Liver (tissue), 9 donors: Measurements from ENCODE around the gene CMTM7. TPM values are rescaled to one million over a fixed set of nuclear protein-coding genes. Genes with fewer than 3 reads are reported as not detected.

Experiments used
- DNase-seq: peaks from one replicate; pipeline ENCODE4 v3.0.0-alpha.2; 2017; ENCODE audit warnings: low spot score
- H3K27ac ChIP-seq, 2 donors: one replicate each; pipeline ENCODE4 v1.7.0; 2013; ENCODE audit warnings: inconsistent platforms in 2 of 2, low read length in 2 of 2, control low read depth in 1 of 2, low read depth in 1 of 2, mild to moderate bottlenecking in 1 of 2
- H3K27me3 ChIP-seq, 4 donors: one replicate each; pipeline versions ENCODE4 v1.6.1 to v1.7.0; 2013; ENCODE audit warnings: low read length in 3 of 4, inconsistent platforms in 1 of 4, mild to moderate bottlenecking in 1 of 4, moderate library complexity in 1 of 4; ENCODE audit not compliant: control insufficient read depth in 4 of 4, insufficient read depth in 4 of 4
- H3K36me3 ChIP-seq, 4 donors: one replicate each; pipeline versions ENCODE4 v1.6.1 to v1.7.0; 2013; ENCODE audit warnings: low read length in 3 of 4, mild to moderate bottlenecking in 3 of 4, low read depth in 1 of 4, moderate library complexity in 1 of 4; ENCODE audit not compliant: control insufficient read depth in 4 of 4, insufficient read depth in 3 of 4
- H3K4me1 ChIP-seq, 4 donors: one replicate each; pipeline versions ENCODE4 v1.6.1 to v1.7.0; 2013; ENCODE audit warnings: low read length in 3 of 4, mild to moderate bottlenecking in 3 of 4, moderate library complexity in 1 of 4; ENCODE audit not compliant: control insufficient read depth in 4 of 4, insufficient read depth in 4 of 4
- H3K4me3 ChIP-seq, 3 donors: one replicate each; pipeline versions ENCODE4 v1.6.1 to v1.7.0; 2013; ENCODE audit warnings: low read length in 3 of 3, control low read depth in 1 of 3, low read depth in 1 of 3, mild to moderate bottlenecking in 1 of 3
- H3K9ac ChIP-seq, 2 donors: one replicate each; pipeline ENCODE4 v1.7.0; 2013; ENCODE audit warnings: low read length in 2 of 2, mild to moderate bottlenecking in 2 of 2, moderate library complexity in 2 of 2, control low read depth in 1 of 2, low read depth in 1 of 2
- H3K9me3 ChIP-seq, 4 donors: one replicate each; pipeline versions ENCODE4 v1.6.1 to v1.7.0; 2013; ENCODE audit warnings: low read length in 3 of 4; ENCODE audit not compliant: control insufficient read depth in 4 of 4
- HNF4A ChIP-seq, 2 donors: conservative IDR thresholded peaks; 2 replicates each; pipeline ENCODE4 v1.6.1; 2016; ENCODE audit warnings: antibody characterized with exemption in 2 of 2, mild to moderate bottlenecking in 2 of 2
- JUND ChIP-seq, 2 donors: IDR thresholded peaks; 2 replicates each; pipeline ENCODE4 v1.6.1; 2016; ENCODE audit warnings: antibody characterized with exemption in 2 of 2
- NR2F2 ChIP-seq: IDR thresholded peaks from 2 replicates; pipeline ENCODE4 v1.6.1; 2016; ENCODE audit warnings: antibody characterized with exemption
- RAD21 ChIP-seq, 2 donors: IDR thresholded peaks; 2 replicates each; pipeline ENCODE4 v1.6.1; 2016; ENCODE audit warnings: antibody characterized with exemption in 2 of 2, mild to moderate bottlenecking in 2 of 2
- RXRA ChIP-seq, 2 donors: IDR thresholded peaks; 2 replicates each; pipeline ENCODE4 v1.6.1; 2017 to 2018; ENCODE audit warnings: antibody characterized with exemption in 2 of 2, mild to moderate bottlenecking in 1 of 2
- TAF1 ChIP-seq: conservative IDR thresholded peaks from 2 replicates; pipeline ENCODE4 v1.6.1; 2016; ENCODE audit warnings: antibody characterized with exemption, mild to moderate bottlenecking
- YY1 ChIP-seq: IDR thresholded peaks from 2 replicates; pipeline ENCODE4 v1.6.1; 2016; ENCODE audit warnings: antibody characterized with exemption, mild to moderate bottlenecking
- WGBS: extraction: QIAGEN DNeasy Blood & Tissue Kit; methylation state at CpG from one replicate; pipeline ENCODE4 v1.1.7; 2013; 5-methylcytosine and 5-hydroxymethylcytosine counted together
- polyA plus RNA-seq, 2 donors: library from polyadenylated mRNA; stranded (reverse) in 1 of 2; unstranded in 1 of 2; fragments of 200-250 nt in 1 of 2; fragments of >200 nt in 1 of 2; fragmentation: Nextera tagmentation in 1 of 2; extraction: Ambion mirVana in 1 of 2; gene quantifications; one replicate each; pipeline versions ENCODE4 v1.2.1 to v1.2.3, GENCODE V29; 2013 to 2015
- total RNA-seq, 2 donors: library from RNA; depleted of rRNA; stranded (reverse); fragments of >200 nt; gene quantifications; one replicate each; pipeline ENCODE4 v1.2.3, GENCODE V29; 2014
- TF ChIP-seq, protein P1 (sequence below): IDR thresholded peaks from 2 replicates; pipeline ENCODE4 v1.6.1; 2016; ENCODE audit warnings: antibody characterized with exemption
- TF ChIP-seq, protein P2 (sequence below): fragments of 150-350 bp; IDR thresholded peaks from 2 replicates; pipeline ENCODE4 v1.5.1; 2017; ENCODE audit warnings: improper control_type of control experiment, low read depth, low read length; ENCODE audit not compliant: missing input control
- TF ChIP-seq, protein P3 (sequence below): IDR thresholded peaks from 2 replicates; pipeline ENCODE4 v1.6.1; 2016; ENCODE audit warnings: antibody characterized with exemption
- TF ChIP-seq, protein P4 (sequence below): IDR thresholded peaks from 2 replicates; pipeline ENCODE4 v1.6.1; 2016; ENCODE audit warnings: antibody characterized with exemption, mild to moderate bottlenecking
- donor health status: healthy.
- donor health status: healthy.
- donor health status: healthy.
- donor health status: healthy.
- donor health status: healthy.

The CMTM7 gene
- total and polyA plus RNA-seq, 4 donors = 3.6 to 20.3 (median 4.1) TPM

DNA sequence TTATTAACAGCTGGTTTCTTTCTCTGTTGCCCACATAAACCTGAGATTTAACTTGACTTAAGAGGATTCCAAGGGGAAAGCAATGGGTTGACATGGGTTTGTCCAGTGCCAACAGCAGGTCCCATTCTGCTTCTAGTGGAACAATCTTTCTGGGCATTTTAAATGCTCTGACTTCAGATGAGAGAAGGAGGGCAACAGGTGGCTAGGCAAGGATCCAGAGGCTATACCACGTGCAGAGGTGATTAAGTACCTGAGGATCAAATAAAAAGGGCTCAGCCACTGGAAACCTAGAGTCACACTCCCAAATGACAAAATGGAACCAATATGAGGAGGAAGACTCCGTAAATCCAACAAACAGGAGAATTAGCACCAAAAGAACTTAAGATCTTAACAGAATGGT lies 82.5 kb downstream of the CMTM7 start:
- no peaks in the 10 kb centered on the region for H3K9me3 ChIP-seq
- H3K27ac ChIP-seq = no peak overlapping the region
- TF ChIP-seq HNF4A (conservative IDR thresholded peaks at IDR 0.05) (no peak), JUND (IDR thresholded peaks at IDR 0.05) (no peak), TAF1 (no peak), RAD21 (IDR thresholded peaks at IDR 0.05) (no peak), NR2F2 (no peak), RXRA (IDR thresholded peaks at IDR 0.05) (no peak), YY1 (no peak)
- TF ChIP-seq, protein P1, sequence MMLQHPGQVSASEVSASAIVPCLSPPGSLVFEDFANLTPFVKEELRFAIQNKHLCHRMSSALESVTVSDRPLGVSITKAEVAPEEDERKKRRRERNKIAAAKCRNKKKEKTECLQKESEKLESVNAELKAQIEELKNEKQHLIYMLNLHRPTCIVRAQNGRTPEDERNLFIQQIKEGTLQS = no peak
- TF ChIP-seq, protein P2, sequence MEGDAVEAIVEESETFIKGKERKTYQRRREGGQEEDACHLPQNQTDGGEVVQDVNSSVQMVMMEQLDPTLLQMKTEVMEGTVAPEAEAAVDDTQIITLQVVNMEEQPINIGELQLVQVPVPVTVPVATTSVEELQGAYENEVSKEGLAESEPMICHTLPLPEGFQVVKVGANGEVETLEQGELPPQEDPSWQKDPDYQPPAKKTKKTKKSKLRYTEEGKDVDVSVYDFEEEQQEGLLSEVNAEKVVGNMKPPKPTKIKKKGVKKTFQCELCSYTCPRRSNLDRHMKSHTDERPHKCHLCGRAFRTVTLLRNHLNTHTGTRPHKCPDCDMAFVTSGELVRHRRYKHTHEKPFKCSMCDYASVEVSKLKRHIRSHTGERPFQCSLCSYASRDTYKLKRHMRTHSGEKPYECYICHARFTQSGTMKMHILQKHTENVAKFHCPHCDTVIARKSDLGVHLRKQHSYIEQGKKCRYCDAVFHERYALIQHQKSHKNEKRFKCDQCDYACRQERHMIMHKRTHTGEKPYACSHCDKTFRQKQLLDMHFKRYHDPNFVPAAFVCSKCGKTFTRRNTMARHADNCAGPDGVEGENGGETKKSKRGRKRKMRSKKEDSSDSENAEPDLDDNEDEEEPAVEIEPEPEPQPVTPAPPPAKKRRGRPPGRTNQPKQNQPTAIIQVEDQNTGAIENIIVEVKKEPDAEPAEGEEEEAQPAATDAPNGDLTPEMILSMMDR = no peak
- TF ChIP-seq, protein P3, sequence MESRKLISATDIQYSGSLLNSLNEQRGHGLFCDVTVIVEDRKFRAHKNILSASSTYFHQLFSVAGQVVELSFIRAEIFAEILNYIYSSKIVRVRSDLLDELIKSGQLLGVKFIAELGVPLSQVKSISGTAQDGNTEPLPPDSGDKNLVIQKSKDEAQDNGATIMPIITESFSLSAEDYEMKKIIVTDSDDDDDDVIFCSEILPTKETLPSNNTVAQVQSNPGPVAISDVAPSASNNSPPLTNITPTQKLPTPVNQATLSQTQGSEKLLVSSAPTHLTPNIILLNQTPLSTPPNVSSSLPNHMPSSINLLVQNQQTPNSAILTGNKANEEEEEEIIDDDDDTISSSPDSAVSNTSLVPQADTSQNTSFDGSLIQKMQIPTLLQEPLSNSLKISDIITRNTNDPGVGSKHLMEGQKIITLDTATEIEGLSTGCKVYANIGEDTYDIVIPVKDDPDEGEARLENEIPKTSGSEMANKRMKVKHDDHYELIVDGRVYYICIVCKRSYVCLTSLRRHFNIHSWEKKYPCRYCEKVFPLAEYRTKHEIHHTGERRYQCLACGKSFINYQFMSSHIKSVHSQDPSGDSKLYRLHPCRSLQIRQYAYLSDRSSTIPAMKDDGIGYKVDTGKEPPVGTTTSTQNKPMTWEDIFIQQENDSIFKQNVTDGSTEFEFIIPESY = no peak
- TF ChIP-seq, protein P4, sequence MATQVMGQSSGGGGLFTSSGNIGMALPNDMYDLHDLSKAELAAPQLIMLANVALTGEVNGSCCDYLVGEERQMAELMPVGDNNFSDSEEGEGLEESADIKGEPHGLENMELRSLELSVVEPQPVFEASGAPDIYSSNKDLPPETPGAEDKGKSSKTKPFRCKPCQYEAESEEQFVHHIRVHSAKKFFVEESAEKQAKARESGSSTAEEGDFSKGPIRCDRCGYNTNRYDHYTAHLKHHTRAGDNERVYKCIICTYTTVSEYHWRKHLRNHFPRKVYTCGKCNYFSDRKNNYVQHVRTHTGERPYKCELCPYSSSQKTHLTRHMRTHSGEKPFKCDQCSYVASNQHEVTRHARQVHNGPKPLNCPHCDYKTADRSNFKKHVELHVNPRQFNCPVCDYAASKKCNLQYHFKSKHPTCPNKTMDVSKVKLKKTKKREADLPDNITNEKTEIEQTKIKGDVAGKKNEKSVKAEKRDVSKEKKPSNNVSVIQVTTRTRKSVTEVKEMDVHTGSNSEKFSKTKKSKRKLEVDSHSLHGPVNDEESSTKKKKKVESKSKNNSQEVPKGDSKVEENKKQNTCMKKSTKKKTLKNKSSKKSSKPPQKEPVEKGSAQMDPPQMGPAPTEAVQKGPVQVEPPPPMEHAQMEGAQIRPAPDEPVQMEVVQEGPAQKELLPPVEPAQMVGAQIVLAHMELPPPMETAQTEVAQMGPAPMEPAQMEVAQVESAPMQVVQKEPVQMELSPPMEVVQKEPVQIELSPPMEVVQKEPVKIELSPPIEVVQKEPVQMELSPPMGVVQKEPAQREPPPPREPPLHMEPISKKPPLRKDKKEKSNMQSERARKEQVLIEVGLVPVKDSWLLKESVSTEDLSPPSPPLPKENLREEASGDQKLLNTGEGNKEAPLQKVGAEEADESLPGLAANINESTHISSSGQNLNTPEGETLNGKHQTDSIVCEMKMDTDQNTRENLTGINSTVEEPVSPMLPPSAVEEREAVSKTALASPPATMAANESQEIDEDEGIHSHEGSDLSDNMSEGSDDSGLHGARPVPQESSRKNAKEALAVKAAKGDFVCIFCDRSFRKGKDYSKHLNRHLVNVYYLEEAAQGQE = no peak
- 97% methylated on average over 2 of the region's 2 CpGs for WGBS
- no peaks in the 10 kb centered on the region for H3K27me3 ChIP-seq
- H3K4me3 ChIP-seq = no peak overlapping the region
- DNase-seq = no peak
- no peak overlapping the region for H3K9ac ChIP-seq
- peaks cover 0 to 14% (median 7%) of the 10 kb centered on the region in 4 donors for H3K4me1 ChIP-seq
- peaks cover 0 to 8% (median 4%) of the 10 kb centered on the region in 4 donors for H3K36me3 ChIP-seq

DNA sequence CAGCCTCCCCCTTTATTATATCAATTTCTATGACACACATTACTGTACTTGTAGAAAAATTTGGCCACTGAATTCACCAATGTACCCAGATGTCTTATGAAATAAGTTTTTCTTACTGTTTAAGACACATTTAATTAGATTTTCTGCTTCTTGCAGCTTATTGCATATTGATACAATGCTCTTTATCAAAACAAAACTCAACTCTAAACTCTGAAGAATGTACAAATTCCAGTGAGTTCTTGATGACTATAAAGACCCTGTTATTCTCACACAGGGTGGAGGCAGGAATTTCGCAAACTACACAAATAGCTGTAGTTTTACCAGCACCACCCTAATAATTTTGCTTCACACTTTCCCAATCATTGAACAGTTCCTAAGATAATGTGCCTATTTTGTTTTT lies 89.0 kb downstream of the CMTM7 start:
- Histone ChIP-seq H3K27me3 (no peaks in the 10 kb centered on the region), H3K36me3 (peaks cover 5 to 20% (median 16%) of the 10 kb centered on the region in 4 donors), H3K9ac (no peak overlapping the region), H3K9me3 (no peaks in the 10 kb centered on the region), H3K4me1 (no peaks in the 10 kb centered on the region), H3K27ac (no peak overlapping the region), H3K4me3 (no peak overlapping the region)
- TF ChIP-seq, protein P2 = no peak
- no peak for TF ChIP-seq HNF4A (conservative IDR thresholded peaks at IDR 0.05)
- TF ChIP-seq, protein P3 = no peak
- DNase-seq = no peak
- WGBS = 93% methylated on average over 1 of the region's 1 CpG
